Activated naive CD4-positive, alpha-beta T cell treated with anti-CD3 and anti-CD28 coated beads, Interleukin-2, amount 50 U/mL, for 24 hours (primary cell): ENCODE measurements around the gene PGLYRP2.
"Not testable (repeated sequence)": the region's sequence is repeated elsewhere in the genome, so short reads cannot be mapped to it uniquely, and the experiment has no call there.

ENCODE experiments used
- H3K27ac Mint-ChIP-seq: one replicate; pipeline ENCODE4 v1.8.0; 2021; ENCODE audit warnings: mild to moderate bottlenecking, mixed read lengths
- H3K27me3 Mint-ChIP-seq: one replicate; pipeline ENCODE4 v1.8.0; 2021; ENCODE audit warnings: mixed read lengths
- H3K36me3 Mint-ChIP-seq: one replicate; pipeline ENCODE4 v1.8.0; 2021; ENCODE audit warnings: mixed read lengths
- H3K4me1 Mint-ChIP-seq: one replicate; pipeline ENCODE4 v1.8.0; 2021; ENCODE audit warnings: mixed read lengths
- H3K4me3 Mint-ChIP-seq: one replicate; pipeline ENCODE4 v1.8.0; 2021; ENCODE audit warnings: mild to moderate bottlenecking, mixed read lengths
- H3K9me3 Mint-ChIP-seq: one replicate; pipeline ENCODE4 v1.8.0; 2021; ENCODE audit warnings: mixed read lengths

Gene PGLYRP2

DNA sequence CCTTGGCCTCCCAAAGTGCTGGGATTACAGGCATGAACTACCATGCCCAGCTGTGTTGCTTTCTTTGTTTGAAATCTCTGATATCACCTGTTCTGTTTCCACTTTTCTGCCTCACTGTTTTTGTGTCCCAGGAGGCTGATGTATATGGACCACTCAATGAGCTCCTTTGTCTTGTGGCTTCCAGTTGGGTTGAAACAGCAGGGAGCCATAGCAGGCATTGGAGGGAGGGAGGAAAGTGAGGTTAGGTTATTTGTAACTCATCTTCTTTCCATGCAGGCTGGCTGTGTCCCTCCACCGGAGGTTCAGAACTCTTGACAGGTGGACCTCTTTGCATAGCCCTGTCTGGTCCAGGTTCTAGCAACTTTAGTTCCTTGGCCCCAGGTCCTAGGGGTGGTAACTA lies 23.0 kb upstream of the PGLYRP2 start:
- Mint-ChIP-seq H3K4me1 (peaks cover 26% of the 10 kb centered on the region), H3K27ac (no peak overlapping the region), H3K4me3 (no peak overlapping the region), H3K36me3 (no peaks in the 10 kb centered on the region), H3K9me3 (no peaks in the 10 kb centered on the region), H3K27me3 (no peaks in the 10 kb centered on the region)

GRCh38 chr19:15501596-15501995 lies 22.3 kb upstream of the PGLYRP2 start:
- no peak overlapping the region for H3K4me3 Mint-ChIP-seq
- H3K4me1 Mint-ChIP-seq: peaks cover 26% of the 10 kb centered on the region
- H3K27me3 Mint-ChIP-seq: no peaks in the 10 kb centered on the region
- H3K36me3 Mint-ChIP-seq: no peaks in the 10 kb centered on the region
- no peaks in the 10 kb centered on the region for H3K9me3 Mint-ChIP-seq
- H3K27ac Mint-ChIP-seq: peak overlapping the region; percentile 23

DNA sequence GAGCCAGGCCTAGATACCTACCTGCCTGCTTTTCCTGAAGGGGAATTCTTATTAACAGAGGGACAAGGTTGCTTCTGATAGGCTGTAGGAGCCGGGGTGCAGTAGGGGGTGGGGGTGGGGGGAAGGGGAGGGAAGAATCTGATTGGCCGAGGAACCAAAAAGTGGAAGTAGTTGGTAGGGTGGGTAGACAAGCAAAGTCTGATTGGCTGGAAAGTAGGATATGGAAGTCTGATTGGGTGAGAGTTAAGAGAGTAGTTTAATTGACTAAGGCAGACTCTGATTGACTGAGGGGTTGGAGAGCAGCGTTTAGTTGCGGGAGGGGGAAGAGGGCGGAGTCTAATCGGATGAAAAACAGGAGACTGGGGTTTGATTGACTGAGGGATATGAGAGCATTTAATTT lies 19.6 kb upstream of the PGLYRP2 start:
- Mint-ChIP-seq H3K36me3 (no peaks in the 10 kb centered on the region), H3K9me3 (no peaks in the 10 kb centered on the region), H3K27ac (no peak overlapping the region), H3K27me3 (no peaks in the 10 kb centered on the region), H3K4me1 (peaks cover 26% of the 10 kb centered on the region), H3K4me3 (no peak overlapping the region)

- Mint-ChIP-seq H3K27me3 (no peaks in the 10 kb centered on the region), H3K36me3 (no peaks in the 10 kb centered on the region), H3K4me3 (no peak overlapping the region), H3K4me1 (peaks cover 26% of the 10 kb centered on the region), H3K27ac (no peak overlapping the region), H3K9me3 (no peaks in the 10 kb centered on the region)
These were observed 19.0 kb upstream of the PGLYRP2 start for GRCh38 chr19:15498156-15498858.

- Mint-ChIP-seq H3K36me3 (no peaks in the 10 kb centered on the region), H3K9me3 (no peaks in the 10 kb centered on the region), H3K27me3 (no peaks in the 10 kb centered on the region), H3K27ac (no peak overlapping the region), H3K4me1 (peaks cover 18% of the 10 kb centered on the region), H3K4me3 (no peak overlapping the region)
These were observed 15.8 kb upstream of the PGLYRP2 start for GRCh38 chr19:15495151-15495550.

- Mint-ChIP-seq H3K4me1 (peaks cover 2% of the 10 kb centered on the region), H3K36me3 (no peaks in the 10 kb centered on the region), H3K4me3 (no peak overlapping the region), H3K27me3 (no peaks in the 10 kb centered on the region), H3K9me3 (no peaks in the 10 kb centered on the region), H3K27ac (no peak overlapping the region)
These were observed 9.4 kb upstream of the PGLYRP2 start for GRCh38 chr19:15488489-15489226.

DNA sequence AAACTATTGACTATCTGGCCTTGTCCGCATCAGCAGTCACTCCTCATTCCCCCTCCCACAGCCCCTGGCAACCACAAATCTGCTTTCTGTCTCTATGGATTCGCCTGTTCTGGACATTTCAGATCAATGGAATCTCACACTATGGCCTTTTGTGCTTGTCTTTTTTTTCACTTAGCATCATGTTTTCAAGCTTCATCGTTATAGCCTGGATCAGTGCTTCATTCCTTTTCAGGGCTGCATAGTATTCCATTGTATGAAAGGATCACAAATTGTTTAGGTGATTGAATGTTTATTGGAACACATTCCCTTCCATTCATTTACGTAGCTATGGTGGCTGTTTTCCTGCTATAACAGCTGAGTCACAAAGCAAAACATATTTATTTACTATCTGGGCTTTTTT lies 7.7 kb upstream of the PGLYRP2 start:
- Mint-ChIP-seq H3K27ac (no peak overlapping the region), H3K4me3 (no peak overlapping the region), H3K36me3 (no peaks in the 10 kb centered on the region), H3K27me3 (no peaks in the 10 kb centered on the region), H3K4me1 (peaks cover 16% of the 10 kb centered on the region), H3K9me3 (no peaks in the 10 kb centered on the region)

- H3K4me1 Mint-ChIP-seq: peaks cover 18% of the 10 kb centered on the region
- H3K4me3 Mint-ChIP-seq, H3K36me3 Mint-ChIP-seq, H3K27ac Mint-ChIP-seq, H3K27me3 Mint-ChIP-seq, H3K9me3 Mint-ChIP-seq: not testable (repeated sequence)
These were observed 6.5 kb upstream of the PGLYRP2 start for GRCh38 chr19:15485768-15486167.

DNA sequence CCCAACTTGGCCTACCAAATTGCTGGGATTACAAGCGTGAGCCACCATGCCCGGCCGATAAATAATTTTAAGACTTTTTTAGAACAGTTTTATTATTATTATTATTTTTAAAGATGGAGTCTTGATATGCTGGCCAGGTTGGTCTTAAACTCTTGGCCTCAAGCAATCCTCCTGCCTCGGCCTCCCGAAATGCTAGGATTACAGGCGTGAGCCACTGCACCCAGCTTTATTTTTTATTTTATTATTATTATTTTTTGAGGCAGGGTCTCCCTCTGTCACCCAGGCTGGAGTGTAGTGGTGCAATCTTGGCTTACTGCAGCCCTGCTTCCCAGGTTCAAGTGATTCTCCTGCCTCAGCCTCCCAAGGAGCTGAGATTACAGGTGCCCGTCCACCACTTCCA lies 1.7 kb upstream of the PGLYRP2 start:
- not testable (repeated sequence) for H3K27ac Mint-ChIP-seq, H3K36me3 Mint-ChIP-seq, H3K4me3 Mint-ChIP-seq, H3K9me3 Mint-ChIP-seq, H3K27me3 Mint-ChIP-seq
- peaks cover 44% of the 10 kb centered on the region for H3K4me1 Mint-ChIP-seq

- Mint-ChIP-seq H3K27ac (no peak overlapping the region), H3K4me3 (no peak overlapping the region)
These were observed 3.0 kb downstream of the PGLYRP2 start for GRCh38 chr19:15476325-15476724.

GRCh38 chr19:15475611-15476010 lies 3.7 kb downstream of the PGLYRP2 start:
- no peaks in the 10 kb centered on the region for H3K36me3 Mint-ChIP-seq
- H3K9me3 Mint-ChIP-seq: no peaks in the 10 kb centered on the region
- peaks cover 33% of the 10 kb centered on the region for H3K4me1 Mint-ChIP-seq
- no peaks in the 10 kb centered on the region for H3K27me3 Mint-ChIP-seq
- no peak overlapping the region for H3K27ac Mint-ChIP-seq
- no peak overlapping the region for H3K4me3 Mint-ChIP-seq

More at GRCh38 chr19:15476325-15476724, 3.0 kb downstream of the PGLYRP2 start:
- no peaks in the 10 kb centered on the region for H3K36me3 Mint-ChIP-seq
- no peaks in the 10 kb centered on the region for H3K9me3 Mint-ChIP-seq
- H3K27me3 Mint-ChIP-seq: no peaks in the 10 kb centered on the region
- peaks cover 33% of the 10 kb centered on the region for H3K4me1 Mint-ChIP-seq

GRCh38 chr19:15475169-15475568 lies 4.1 kb downstream of the PGLYRP2 start:
- Mint-ChIP-seq H3K9me3 (no peaks in the 10 kb centered on the region), H3K4me1 (peaks cover 31% of the 10 kb centered on the region), H3K27ac (no peak overlapping the region)

DNA sequence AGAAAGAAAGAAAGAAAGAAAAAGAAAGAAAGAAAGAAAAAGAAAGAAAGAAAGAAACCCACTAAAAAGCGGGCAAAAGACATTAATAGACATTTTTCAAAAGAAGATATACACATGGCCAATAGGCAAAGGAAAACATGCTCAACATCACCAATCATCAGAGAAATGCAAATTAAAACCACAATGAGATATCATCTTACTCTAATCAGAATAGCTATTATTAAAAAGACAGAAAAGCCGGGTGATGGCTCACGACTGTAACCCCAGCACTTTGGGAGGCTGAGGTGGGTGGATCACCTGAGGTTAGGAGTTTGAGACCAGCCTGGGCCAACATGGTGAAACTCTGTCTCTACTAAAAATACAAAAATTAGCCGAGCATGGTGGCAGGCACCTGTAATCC lies 5.5 kb downstream of the PGLYRP2 start:
- peaks cover 33% of the 10 kb centered on the region for H3K4me1 Mint-ChIP-seq
- H3K27ac Mint-ChIP-seq, H3K9me3 Mint-ChIP-seq, H3K27me3 Mint-ChIP-seq, H3K36me3 Mint-ChIP-seq, H3K4me3 Mint-ChIP-seq: not testable (repeated sequence)

More at GRCh38 chr19:15475169-15475568, 4.1 kb downstream of the PGLYRP2 start:
- no peak overlapping the region for H3K4me3 Mint-ChIP-seq
- H3K27me3 Mint-ChIP-seq: no peaks in the 10 kb centered on the region
- no peaks in the 10 kb centered on the region for H3K36me3 Mint-ChIP-seq

DNA sequence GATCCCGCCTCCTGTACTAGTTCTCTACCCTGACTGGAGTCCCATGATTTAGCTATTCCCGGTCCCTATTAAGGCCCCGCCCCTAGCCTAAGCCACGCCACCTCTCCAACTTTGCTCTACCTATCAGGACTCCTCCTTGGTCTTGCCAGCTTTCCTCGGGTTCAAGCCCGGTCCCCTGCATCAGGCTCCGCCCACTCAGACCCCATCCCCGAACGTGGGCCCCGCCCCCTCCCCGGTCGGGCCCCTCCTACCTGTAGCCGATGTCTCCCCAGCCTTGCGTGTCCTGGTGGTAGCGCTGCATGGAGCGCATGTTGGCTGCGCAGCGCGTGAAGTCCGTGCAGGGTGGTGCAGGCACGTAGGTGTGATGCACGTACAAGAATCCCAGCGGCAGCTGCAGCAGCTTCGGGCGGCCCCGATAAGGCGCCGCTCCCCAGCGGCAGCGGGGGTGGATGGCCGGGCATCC lies 7.6 kb downstream of the PGLYRP2 start:
- Mint-ChIP-seq H3K4me3 (no peak overlapping the region), H3K9me3 (no peaks in the 10 kb centered on the region), H3K27ac (no peak overlapping the region), H3K27me3 (no peaks in the 10 kb centered on the region), H3K36me3 (peaks cover 2% of the 10 kb centered on the region), H3K4me1 (peaks cover 46% of the 10 kb centered on the region)

DNA sequence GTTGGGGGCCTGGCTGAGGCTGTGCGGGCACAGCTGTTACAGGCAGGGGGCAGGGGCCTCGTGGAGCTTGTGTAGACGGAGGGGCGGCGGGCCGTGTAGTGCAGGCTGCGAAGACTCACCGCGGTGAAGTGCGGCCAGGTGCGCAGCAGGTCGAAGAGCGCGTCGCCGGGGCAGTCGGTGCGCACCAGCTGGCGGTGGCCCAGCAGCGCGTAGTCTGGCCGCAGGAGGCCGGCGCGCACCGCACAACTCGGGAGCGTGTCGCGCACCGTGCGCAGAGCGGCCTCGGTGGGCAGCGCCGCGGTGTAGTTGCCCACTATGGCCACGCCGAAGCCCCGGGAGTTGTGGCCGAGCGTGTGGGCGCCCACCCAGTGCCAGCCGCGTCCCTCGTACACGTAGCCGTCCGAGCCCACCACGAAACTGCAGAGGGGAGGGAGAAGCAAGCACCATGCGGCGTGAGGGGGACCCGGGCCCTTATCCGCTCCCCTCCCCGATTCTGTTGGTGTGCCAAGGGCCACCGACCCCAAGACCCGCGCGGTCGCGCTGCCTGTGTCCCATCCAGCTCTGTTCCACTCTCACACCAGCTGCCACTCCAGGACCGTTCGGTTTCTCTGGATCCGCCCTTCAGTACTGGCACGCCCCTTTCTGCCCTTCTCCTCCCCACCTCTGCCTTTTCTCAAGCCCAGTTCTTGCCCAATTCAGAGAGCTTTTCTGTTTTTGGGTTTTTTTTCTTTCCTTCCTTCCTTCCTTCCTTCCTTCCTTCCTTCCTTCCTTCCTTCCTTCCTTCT lies 9.6 kb downstream of the PGLYRP2 start:
- H3K27ac Mint-ChIP-seq: peak overlapping the region; percentile 42
- H3K4me3 Mint-ChIP-seq: peak overlapping the region; percentile 91
- no peaks in the 10 kb centered on the region for H3K27me3 Mint-ChIP-seq
- H3K36me3 Mint-ChIP-seq: peaks cover 2% of the 10 kb centered on the region
- peaks cover 53% of the 10 kb centered on the region for H3K4me1 Mint-ChIP-seq
- no peaks in the 10 kb centered on the region for H3K9me3 Mint-ChIP-seq
